Endothelial cell (in vitro differentiated cells): ENCODE measurements around the gene AUH. TPM values are rescaled to one million over a fixed set of nuclear protein-coding genes. Genes with fewer than 3 reads are reported as not detected.

Experiments
- DNase-seq: peaks from one replicate; pipeline ENCODE4 v3.0.0; 2021; ENCODE audit warnings: low spot score
- H3K27ac Mint-ChIP-seq: one replicate; pipeline ENCODE4 v1.8.0; 2021; ENCODE audit warnings: mixed read lengths, inconsistent platforms; ENCODE audit not compliant: unreplicated experiment
- H3K27me3 Mint-ChIP-seq: one replicate; pipeline ENCODE4 v1.8.0; 2021; ENCODE audit warnings: mild to moderate bottlenecking, moderate library complexity, mixed read lengths, inconsistent platforms; ENCODE audit not compliant: unreplicated experiment
- H3K36me3 Mint-ChIP-seq: one replicate; pipeline ENCODE4 v1.8.0; 2021; ENCODE audit warnings: mild to moderate bottlenecking, low read depth, mixed read lengths, inconsistent platforms; ENCODE audit not compliant: unreplicated experiment
- H3K4me1 Mint-ChIP-seq: one replicate; pipeline ENCODE4 v1.8.0; 2021; ENCODE audit warnings: mild to moderate bottlenecking, mixed read lengths, inconsistent platforms; ENCODE audit not compliant: unreplicated experiment
- H3K4me3 Mint-ChIP-seq: one replicate; pipeline ENCODE4 v1.8.0; 2021; ENCODE audit warnings: mild to moderate bottlenecking, mixed read lengths, inconsistent platforms; ENCODE audit not compliant: unreplicated experiment
- H3K9me3 Mint-ChIP-seq: one replicate; pipeline ENCODE4 v1.8.0; 2021; ENCODE audit warnings: mixed read lengths, inconsistent platforms; ENCODE audit not compliant: unreplicated experiment
- CTCF ChIP-seq: fragments of 200-600 bp; sonication (generic); IDR thresholded peaks from one replicate; pipeline ENCODE4 v1.5.0; 2021; ENCODE audit warnings: antibody characterized with exemption; ENCODE audit not compliant: unreplicated experiment
- total RNA-seq: library from RNA; stranded (reverse); fragmentation: NEBNext Ultra II Directional; extraction: Animal tissue kit (Norgen Biotek cat#: 25700); gene quantifications from one replicate; pipeline ENCODE4 v1.2.1, GENCODE V29; 2021; ENCODE audit not compliant: unreplicated experiment

Gene AUH
- total RNA-seq, 1 donor from 2014 or later, result 14.4 TPM

DNA sequence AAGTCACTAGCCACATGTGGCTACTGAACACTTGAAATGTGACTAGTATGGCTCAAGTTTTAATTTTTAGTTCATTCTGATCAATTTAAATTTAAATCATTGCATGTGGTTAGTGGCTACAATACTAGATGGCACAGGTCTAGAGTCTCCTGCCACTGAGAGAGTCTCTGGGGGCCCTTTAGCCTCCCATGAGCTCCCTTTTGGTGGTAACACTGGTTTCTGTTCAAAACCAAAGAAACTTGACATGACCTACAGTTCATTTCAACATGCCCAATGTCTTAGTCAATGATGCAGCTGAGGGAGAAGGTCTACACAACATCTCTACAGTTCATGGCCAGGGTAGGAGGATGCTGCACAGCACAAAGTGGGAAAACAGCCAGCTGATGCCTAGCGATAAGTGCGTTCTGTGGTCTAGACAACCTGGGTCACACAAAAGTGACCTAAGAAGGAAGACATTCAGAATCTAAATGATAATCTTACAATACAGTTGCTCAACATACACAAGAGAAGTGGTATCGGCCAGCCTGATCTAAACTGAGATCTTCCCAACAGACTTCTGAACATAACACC lies 121.0 kb downstream of the AUH start:
- no peak for TF ChIP-seq CTCF
- no peaks in the 10 kb centered on the region for H3K27me3 Mint-ChIP-seq
- no peaks in the 10 kb centered on the region for H3K9me3 Mint-ChIP-seq
- H3K27ac Mint-ChIP-seq, result no peak overlapping the region
- no peak for DNase-seq
- no peaks in the 10 kb centered on the region for H3K36me3 Mint-ChIP-seq
- peaks cover 7% of the 10 kb centered on the region for H3K4me1 Mint-ChIP-seq
- no peak overlapping the region for H3K4me3 Mint-ChIP-seq

DNA sequence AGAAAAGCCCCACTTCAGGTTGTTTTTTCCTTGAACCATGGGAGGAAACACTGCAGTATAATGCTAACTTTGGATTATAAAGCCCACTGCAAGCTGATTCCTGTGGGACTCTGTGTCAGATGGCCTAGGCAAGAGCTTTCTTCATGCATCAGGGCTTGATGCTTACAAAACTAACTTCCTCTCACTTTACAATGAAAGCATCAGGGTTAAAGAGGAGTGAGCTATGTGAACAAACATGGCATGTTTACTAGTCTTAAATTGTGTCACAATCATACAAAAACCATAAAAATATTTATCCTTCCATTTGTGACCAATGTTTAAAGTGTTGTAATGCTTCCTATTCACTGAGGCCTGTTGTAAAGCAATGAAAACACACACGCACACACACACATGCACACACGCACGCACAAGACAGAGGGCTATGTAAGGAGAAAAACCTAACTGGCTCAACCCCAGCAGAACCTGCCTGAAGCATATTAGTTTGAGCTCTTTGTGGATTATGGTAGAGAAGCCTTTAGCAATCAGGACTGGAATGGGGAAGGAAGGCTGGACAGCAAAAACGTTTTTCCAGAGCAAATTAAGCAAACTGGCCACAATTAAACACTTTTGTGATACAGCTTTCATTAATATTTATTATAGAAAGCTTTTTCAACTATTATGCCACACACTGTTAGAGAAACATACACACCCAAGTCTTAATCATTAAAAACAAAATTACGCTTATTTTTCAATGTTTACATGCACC lies 122.2 kb downstream of the AUH start:
- no peak for TF ChIP-seq CTCF
- H3K9me3 Mint-ChIP-seq, result peaks cover 4% of the 10 kb centered on the region
- H3K27ac Mint-ChIP-seq, result no peak overlapping the region
- H3K4me3 Mint-ChIP-seq, result no peak overlapping the region
- H3K4me1 Mint-ChIP-seq, result peaks cover 7% of the 10 kb centered on the region
- no peaks in the 10 kb centered on the region for H3K36me3 Mint-ChIP-seq
- no peak for DNase-seq
- peaks cover 6% of the 10 kb centered on the region for H3K27me3 Mint-ChIP-seq

GRCh38 chr9:91234523-91234922 lies 127.2 kb downstream of the AUH start:
- Mint-ChIP-seq H3K27ac (no peak overlapping the region), H3K9me3 (peaks cover 4% of the 10 kb centered on the region), H3K36me3 (no peaks in the 10 kb centered on the region), H3K4me1 (peaks cover 7% of the 10 kb centered on the region), H3K4me3 (no peak overlapping the region), H3K27me3 (peaks cover 9% of the 10 kb centered on the region)
- no peak for DNase-seq
- no peak for TF ChIP-seq CTCF

DNA sequence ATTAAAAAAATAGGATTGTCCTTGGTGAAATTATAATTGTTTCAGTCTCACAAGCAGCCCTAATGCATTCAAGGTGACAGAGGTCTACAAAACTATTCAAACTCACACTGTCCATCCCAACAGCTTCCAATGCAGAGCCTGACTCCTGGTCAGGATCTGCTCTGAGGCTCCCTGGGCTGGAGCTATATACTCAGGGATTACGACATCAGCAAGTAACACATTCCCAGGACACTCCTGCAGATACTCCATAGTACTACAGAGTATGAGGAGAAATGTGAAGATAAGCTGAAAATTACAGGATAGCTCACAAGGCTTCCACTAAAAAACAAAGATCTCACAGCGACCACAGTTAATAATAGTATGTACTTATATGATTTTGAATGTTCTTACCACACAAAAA lies 130.1 kb downstream of the AUH start:
- DNase-seq, result no peak
- H3K36me3 Mint-ChIP-seq, result no peaks in the 10 kb centered on the region
- peaks cover 4% of the 10 kb centered on the region for H3K9me3 Mint-ChIP-seq
- no peak overlapping the region for H3K4me3 Mint-ChIP-seq
- no peak overlapping the region for H3K27ac Mint-ChIP-seq
- peaks cover 7% of the 10 kb centered on the region for H3K4me1 Mint-ChIP-seq
- TF ChIP-seq CTCF, result no peak
- H3K27me3 Mint-ChIP-seq, result peaks cover 10% of the 10 kb centered on the region

DNA sequence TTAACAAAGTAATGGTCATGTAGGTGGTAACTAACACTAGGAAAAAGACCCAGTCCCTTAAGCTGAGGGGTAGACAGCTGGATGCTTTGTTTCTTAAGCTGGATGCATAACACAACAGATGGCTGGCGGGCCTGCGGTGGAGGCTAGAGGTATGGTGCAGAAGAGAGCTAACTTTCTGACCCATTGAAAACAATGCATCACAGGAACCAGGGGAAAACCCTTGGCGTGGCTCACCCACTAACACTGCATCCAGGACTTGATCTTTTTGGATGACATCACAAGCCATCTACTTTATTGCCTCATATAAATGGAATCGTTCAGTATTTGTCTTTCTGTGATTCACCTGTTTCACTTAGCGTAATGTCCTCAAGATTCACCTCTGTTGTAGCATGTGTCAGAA lies 138.7 kb downstream of the AUH start:
- DNase-seq, result no peak
- H3K27me3 Mint-ChIP-seq, result peaks cover 2% of the 10 kb centered on the region
- TF ChIP-seq CTCF, result no peak
- no peaks in the 10 kb centered on the region for H3K4me1 Mint-ChIP-seq
- H3K36me3 Mint-ChIP-seq, result peaks cover 4% of the 10 kb centered on the region
- no peak overlapping the region for H3K27ac Mint-ChIP-seq
- H3K4me3 Mint-ChIP-seq, result no peak overlapping the region
- no peaks in the 10 kb centered on the region for H3K9me3 Mint-ChIP-seq
